ENCODE results near the gene SEPSECS.
"Not testable (repeated sequence)": the region's sequence is repeated elsewhere in the genome, so short reads cannot be mapped to it uniquely, and the experiment has no call there.

The SEPSECS gene

DNA sequence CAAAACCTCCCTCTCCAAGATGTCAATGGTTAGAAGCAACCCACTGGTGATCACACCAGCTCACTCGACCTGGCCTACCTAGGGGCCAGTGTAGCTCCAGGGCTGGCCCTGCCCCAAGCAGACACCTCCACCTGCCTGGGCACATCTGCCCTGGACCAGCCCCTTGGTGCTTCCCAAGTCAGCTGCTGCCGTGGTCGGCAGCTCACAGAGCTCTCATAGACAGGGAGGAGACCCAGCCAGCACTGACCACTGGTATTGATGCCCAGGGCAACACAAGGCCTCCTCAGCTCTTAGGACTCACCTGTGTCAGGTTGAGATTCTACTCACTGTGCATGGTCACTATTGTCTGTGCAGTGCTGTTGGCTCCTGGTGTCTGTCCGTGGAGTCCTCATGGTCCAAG lies 51.7 kb downstream of the SEPSECS start:
- DNase-seq = no peak

DNA sequence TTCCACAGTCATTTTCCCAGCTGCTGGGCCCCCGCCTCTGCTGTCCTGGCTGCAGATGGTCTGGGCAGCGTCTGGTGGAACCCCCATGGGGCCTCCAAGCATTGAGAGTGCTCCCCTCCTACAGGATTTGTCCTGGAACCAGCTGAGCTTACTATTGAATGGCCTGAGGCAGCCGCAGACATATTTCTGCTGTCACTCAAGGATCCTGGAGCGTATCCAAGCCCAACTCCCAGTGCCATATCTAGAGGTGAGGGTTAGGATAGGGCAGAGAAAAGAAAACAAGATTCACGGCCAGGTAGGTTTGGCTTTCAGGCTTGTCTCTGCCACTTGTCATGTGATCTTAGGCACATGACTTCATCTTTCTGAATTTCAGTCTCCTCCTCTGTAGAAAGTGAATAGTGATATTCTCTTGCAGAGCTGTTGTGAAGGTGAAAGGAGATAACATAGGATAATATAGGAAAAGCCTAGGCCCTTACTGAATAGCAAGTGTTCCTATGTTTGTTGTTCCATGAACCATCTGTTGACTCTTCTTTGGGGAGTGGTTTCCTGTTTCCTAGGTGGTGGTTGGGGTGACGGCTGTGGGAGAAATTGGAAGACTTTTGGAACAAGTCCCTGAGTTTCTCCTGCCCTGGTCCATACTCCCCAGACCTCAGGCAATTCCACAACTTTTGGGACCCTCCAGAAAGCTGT lies 52.3 kb downstream of the SEPSECS start:
- peak in 1 of 2 experiments; percentile 27 for DNase-seq

DNA sequence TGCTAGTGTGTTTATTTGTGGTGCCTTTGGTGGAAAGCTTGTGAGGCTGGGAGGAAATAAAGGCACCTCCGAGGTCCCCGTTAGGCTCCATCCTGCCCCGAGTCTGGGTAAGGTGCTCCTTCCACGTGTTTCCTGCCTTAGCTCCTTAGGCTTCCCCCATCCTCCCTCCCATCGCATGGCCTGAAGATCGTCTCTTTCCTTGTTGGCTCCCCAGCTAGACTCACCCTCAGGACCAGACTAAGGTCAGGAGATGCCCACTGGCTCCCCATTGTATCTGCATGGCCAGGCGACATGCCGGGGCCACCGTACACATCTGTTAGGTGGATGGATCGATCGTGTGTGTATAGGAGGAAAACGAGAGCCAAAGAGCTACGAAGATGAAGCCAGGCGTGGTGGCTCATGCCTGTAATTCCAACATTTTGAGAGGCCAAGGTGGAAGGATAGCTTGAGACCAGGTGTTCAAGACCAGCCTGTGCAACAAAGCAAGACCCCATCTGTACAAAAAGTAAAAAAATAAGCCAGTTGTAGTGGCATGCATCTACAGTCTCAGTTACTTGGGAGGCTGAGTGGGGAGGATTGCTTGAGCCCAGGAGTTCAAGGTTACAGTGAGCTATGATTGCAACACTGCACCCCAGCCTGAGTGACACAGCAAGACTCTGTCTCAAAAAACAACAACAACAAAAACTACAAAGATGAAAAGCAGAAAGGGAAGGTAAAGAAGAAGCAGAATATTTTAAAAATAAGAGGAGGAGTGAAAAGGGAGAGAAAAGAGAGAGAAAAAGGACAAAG lies 53.7 kb downstream of the SEPSECS start:
- DNase-seq = no peak

DNA sequence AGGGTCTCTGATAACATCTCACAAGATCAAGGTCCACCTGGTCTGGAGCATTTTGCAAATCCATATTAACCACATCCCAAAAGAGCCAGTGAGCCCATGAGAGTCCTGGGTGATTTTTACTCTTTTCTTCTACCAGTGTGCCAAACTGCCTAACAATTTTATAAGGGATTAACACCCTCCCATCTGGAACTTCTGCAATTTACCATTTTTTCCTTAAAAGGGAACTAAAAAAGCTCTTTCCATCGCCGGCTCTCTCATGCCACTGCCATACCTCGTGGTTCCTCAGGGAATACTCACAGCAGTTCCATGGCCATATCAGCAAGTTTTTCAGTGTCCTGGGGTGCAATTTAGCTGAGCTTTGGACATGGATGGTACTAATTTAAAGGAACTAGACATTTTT lies 55.7 kb downstream of the SEPSECS start:
- DNase-seq = no peak

DNA sequence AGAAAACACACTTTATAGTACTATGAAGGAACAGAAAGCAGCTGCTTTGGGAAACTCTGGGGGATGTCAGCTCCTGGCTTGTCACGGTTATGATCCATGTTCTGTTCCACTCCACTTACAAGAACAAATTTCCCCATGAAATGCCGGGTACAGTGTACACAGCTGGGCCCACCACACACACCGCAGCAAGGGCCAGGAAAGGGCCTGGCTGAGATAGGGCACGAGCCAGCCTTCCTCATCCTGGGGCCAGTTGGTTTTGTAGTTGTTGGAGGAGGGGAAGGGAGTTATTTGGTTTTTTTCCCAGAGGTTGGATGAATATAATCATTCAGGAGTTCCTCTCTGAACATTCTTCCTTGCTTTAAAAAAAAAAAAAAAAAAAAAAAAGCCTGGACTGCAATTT lies 56.8 kb downstream of the SEPSECS start:
- no peak for DNase-seq

DNA sequence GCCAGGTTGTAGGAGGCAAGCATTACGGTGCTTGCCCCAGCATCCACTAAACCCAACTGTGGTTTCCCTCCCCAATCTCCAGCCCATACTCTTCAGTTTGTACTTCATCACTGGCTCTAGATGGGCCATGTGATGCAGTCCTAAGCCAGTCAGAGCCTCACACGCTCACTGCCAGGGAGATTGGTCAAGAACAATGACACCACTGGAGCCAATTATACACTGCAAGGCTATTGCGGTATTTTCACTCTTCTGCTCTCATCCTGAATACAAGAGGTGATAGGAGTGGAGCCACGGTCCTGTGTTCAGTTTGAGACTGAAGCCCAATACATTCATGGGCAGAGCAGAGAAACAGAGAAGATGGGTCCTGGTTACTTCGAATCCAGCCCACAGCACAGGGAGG lies 58.4 kb downstream of the SEPSECS start:
- DNase-seq = no peak

DNA sequence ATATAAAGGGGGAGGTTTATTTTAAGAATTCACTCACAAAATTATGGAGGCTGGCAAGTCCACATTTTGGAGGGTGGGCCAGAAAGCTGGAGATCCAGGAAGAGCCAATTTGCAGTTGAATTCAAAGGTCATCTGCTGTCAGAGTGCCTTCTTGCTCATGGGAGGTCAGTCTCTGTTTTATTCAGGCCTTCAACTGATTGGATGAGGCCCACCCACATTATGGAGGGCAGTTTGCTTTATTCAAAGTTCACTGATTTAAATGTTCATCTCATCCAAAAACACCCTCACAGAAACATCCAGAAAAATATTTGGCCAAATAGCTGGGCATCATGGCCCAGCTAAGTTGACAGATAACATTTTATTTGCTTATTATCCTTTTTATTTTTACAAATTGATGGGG lies 59.5 kb downstream of the SEPSECS start:
- DNase-seq = no peak

DNA sequence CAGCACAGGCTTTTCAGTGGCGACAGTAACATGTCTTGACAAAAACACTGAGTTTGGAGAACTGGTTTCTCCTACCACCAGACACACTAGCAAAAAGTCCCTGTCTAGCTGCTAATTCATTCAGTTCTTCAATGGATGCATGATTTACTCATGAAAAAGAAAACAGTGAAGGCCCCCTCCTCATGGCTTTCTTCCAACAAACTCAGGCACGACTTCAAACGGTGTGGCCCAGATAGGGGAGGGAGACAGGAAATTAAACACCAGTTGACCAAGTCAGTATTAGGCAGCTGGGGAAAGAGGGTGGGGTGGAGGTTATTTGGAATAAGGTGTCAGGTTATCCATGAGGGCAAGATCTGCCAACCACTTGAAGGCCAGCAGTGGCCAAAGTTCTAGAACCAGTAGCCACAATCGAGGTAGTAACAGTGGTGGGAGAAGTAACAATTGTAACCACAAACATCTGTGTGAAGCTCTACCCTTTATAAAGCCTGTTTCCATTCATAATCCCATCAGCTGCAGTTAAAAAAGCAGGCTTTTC lies 60.2 kb downstream of the SEPSECS start:
- no peak for DNase-seq

DNA sequence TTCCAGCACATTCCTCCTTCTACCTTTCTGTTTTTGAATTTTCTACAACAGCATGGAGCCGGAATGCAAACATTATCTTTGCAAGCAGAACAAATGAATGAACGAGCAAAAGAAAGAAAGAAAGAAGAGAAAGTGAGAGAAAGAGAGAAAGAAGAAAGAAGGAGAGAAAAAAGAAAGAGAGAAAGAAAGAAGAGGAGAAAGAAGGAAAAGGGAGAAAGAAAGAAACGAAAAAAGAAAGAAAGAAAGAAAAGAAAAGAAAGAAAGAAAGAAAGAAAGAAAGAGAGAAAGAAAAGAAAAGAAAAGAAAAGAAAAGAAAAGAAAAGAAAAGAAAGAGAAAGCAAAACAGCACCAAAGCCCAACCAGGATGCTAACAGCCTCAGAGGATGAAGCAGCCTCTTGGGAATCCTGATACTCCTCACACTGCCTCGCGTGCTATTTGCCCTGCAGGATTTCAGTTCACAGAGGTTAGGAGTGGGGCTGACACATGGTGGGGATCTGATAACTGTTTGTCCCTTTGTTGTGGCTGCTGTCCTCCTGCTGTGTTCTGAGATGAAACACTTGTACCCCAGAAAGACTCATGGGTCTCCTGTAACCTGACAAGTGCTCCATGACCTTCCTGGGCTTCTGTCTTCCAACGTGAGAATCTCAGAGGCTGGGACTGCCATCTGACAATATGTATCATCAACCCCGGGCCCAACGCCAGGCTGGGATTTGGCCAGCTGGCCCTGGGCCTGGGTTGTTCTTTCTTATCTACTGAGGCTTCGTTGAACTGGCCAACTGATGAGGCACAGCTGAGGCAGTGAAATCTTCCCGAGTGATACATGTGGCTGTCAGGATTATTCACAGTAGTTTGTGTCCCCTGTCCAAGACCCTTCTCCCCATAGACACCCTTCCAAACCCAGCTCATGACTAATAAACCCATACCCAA lies 61.0 kb downstream of the SEPSECS start:
- DNase-seq = peak; percentile 63 to 72

DNA sequence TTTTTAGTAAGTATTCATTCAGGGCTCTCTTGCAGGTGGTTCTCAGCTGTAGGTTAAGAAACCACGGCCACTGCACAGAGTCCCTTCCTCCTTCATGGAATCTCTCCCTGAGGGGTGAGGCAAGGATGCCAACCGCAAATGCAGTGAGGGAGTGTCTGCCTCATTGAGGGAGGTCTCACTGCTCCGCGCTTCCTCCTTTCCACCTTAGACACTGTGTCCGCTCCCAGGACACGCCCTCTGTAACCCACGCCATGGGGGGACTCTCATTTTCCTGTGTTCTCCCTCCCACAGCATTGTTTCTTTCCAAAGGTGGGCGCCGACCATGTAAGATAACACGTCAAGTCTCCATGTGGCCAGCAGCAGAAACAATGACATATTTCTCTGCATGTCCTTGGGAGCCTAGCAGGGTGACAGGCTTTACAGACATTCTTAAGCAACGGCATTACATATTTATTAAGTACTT lies 63.2 kb downstream of the SEPSECS start:
- no peak for DNase-seq

DNA sequence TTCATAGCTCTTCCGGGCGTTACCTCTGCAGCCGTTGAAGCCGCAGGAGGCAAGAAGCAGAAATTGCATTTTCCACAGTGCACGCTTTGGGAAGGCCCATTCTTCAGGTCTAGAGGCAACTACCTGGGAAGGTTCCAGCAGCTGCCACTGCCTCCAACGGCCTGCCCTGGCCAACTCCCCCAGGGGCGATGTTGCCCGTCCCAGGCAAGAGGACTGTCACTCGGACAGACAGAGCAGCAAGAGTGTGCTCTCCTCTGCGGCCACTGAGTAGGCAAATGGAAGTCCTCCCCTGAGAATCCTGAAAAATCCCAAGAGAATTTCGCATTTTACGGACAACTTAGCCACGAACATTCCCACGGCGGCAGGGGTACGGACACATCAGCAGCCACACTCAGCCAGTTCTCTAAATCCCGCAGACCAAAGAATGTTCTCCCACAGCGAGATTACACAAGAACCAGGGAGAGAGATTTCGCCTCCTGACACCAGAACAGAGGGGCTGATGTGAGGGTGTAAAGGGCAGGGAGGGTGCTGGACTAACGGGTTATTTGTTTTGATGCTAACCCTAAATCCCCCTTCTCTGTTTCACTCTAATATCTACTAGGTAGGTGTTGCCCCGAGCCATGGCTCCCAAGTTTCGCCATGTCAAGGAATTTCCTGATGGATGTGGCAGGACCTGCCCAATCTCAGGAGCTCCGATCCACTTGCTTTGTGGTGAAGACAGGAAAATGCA lies 63.8 kb downstream of the SEPSECS start:
- DNase-seq = no peak

DNA sequence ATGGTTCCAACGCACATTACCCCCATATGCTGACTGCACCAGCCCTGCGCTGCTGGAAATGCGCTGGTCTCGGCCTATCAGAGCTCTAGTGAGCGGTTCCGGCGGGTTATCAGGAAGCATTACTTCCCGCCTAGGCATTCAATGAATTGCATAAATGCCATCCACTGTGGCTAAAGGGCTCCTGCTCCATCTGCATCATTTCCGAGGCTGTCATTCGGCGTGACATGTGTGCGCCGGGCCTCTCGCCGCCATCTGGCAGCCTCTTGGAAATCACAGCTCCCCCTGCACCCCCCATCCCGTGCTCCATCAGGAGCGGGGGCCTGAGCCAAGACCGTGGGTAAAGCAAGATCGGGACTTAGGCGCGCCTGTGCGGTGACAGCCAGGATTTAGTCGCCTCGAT lies 64.4 kb downstream of the SEPSECS start:
- peak; percentile 88 to 96 for DNase-seq

DNA sequence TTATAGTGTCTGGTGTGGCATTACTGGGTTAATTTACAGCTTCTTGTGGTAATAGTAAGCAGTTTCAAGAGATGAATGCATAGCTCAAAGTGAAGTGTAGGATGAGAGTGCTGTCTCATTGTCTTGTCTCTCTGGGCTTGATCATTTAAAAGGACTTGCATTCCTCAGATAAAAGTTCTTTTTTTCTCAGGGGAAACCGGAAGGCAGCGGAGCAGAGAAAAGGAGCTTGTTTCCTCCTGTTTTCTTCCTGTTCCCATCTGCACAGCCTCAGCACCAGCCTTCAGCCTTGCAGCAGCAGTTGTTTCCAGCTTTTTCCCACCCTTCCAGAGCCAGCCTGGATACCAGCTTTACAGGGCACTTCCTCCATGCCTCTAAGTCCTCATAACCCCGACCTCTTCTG lies 68.1 kb downstream of the SEPSECS start:
- DNase-seq = peak in 1 of 2 experiments; percentile 25

DNA sequence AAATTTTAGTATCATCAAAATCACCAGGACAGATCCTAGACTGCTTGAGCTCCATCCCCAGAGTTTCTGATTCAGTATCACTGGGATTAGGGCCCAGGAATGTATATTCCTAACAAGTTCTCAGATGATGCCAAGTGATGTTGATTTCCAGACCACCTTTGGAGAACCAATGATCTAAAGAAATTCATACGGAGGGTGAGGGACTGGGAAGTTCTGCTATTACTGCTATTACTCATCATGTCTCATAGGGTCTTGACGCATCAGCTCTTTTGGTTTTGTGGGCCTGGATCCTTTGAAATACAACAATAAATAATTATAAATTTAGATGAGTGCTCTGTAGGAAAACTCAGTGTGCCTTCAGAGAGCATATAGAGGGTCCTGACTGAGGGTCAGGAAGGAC lies 69.7 kb downstream of the SEPSECS start:
- no peak for DNase-seq

DNA sequence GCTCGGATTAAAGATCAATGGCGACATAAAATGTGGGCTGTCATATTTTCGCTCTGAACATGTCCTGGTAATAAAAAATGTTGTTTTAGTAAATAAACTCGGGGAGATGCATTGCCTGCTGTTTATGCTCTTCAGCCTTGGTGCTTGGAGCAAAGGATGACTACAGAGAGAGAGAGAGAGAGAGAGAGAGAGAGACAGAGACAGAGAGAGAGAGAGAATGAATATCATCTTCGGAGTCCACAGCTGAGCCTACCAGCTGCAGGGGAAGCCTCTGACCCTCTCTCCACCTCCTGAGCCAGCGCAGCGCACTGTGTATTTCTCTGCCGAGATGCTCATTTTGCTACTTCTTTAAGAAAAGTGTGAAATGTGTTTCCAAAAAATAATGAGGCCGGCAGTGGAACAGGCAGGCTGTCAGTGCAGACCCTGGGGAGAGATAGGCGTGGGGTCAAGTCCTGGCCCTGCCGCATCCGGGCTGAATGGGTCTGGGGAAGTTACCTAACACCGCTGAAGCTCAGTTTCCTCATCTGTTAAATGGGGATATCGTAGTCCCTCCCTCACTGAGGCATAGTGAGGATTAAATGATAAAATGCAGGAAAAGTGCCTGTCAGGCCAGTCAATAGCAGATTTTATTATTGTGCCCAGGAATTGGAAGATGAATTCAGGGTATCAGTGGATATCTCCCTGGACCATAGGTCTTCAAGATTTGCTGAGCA lies 71.0 kb downstream of the SEPSECS start:
- no peak for DNase-seq

DNA sequence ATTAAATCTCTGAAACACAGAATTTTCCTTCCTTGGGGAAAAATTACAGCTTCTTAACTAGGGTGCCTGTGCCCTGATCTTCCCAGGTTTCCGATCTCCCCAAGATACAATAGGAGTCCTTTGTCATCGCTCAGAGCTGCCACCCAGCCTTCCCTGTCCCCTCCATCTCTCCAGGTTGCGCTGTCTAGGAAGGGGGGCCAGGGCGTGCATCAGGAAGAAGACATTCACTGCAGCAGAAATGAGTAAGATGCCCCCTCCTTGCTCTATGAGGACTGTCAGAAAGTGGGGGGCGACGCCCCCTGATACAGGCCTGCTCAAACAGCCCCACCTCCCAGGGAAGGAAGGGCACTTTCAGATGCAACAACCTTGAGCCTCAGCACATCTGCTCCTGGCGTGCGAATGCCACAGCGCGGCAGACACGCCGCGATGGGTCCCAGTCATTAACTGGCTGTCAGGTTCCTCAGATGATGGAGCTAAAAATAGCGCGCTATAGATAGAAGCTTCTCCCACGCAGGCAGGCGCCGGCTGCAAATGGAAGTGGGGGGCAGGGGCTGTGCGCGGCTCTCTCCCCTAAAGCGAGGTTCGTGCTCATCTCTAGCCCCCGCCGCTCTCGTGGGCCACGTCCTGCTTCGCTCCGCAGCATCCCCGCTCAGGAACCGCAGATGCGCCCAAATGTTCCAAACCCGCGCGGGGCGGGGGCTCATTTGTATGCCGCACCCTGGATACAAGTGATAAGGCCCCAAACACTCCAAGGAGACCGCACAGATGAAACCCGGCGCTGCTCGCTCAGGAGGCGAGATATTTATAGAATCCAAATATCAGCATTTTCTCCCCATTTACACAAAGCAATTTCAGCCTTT lies 71.9 kb downstream of the SEPSECS start:
- peak in 1 of 2 experiments; percentile 31 for DNase-seq

DNA sequence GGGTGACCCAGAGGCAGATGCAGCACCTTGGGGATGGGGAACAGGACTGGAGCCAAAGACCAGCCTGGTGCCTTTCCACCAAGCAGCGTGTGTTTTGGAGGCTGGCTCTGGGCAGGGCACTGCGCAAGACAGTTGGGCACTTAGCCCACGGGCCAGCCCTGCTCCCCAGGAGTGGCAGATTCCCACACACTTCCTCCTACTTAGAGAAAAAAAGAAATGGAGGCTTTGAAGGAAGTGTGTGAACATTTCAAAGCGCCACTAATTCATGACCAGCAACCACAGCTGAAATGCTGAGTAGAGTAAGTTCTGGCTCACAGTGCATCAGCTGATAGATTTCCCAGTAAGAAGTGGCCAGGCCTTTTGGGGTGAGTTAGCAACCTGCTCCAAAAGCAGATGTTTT lies 74.6 kb downstream of the SEPSECS start:
- no peak for DNase-seq

DNA sequence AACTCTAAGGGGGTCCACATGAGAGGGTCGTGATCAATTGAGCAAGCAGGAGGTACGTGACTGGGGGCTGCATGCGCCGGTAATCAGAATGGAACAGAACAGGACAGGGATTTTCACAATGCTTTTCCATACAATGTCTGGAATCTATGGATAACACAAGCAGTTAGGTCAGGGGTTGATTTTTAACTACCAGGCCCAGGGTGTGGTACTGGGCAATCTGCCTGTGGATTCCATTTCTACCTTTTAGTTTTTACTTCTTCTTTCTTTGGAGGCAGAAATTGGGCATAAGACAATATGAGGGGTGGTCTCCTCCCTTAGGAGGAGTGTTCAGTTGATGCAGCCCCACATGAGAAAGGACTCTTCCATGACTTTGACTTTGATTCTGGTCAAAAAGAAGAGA lies 76.8 kb downstream of the SEPSECS start:
- not testable (repeated sequence) for DNase-seq

DNA sequence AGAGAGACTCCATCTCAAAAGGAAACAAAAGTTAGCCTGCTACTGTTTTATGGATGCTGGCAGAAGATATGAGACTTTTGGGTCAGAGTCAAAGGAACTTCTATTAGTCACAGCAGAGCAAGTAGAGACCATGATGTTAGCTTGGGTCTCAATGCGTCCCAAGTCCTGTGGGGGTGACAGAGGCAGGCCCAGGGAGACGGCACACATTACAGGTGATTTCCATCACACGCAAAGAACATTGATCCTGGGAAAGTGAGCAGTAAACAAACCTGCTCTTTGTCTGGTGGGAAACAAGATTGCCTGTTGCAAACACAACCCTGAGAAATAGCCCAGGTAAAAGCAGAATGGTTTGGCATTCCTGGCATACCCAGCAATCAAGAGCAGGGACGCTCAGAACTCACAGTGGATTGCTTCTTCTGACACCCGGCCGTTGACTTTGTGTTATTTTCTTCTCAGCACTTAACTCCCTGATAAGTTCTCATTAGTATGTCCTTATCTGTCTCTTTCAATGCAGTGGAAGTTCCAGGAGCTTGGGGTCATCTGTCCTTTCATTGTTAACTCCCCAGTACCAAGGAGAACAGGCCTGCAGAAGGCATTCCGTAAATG lies 78.3 kb downstream of the SEPSECS start:
- no peak for DNase-seq

DNA sequence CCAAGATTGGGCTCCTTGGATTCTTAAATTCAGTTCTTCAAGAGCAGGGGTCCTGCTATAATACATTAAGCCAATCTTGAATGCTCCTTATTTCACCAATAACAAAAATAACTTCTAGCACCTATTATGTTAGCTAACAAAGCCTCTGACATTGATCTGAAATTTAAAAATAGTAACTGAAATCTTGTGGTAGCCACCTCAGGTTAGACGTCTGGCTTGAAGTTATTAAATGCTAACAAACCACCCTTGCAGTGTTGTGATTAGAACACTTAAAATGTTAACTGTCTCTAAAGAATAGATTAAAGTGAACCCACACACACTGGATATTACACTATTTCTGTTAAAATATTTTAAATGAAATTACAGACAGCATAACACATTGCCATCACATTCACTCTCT lies 79.7 kb downstream of the SEPSECS start:
- no peak for DNase-seq
